HCT116 (cell line): ENCODE data around the gene SLC22A7. TPM values are rescaled to one million over a fixed set of nuclear protein-coding genes. Genes with fewer than 3 reads are reported as not detected.

Experiments used
- ATAC-seq: fragments of 200-7000 bp; cut with Tn5 transposase; 2 replicates; pipeline ENCODE4 v1.9.1; 2020; ENCODE audit warnings: mild to moderate bottlenecking, moderate library complexity
- BruUV-seq: library from RNA; stranded (reverse); fragments of 400-500 nt; replicated peaks from 2 replicates; lab custom pipeline; 2021; lab: Mats Ljungman, UMichigan
- CTCF ChIA-PET: fragments of 300-600 bp; sonication (Branson Sonifier 250); formaldehyde crosslinking; loops from one replicate; lab custom pipeline; 2021; ENCODE audit warnings: antibody characterized with exemption; lab: Charles Lee
- POLR2A ChIA-PET: fragments of 300-600, 350-600 bp; sonication (Branson Sonifier 250); formaldehyde crosslinking; loops from one replicate; lab custom pipeline; 2021; ENCODE audit warnings: antibody characterized with exemption; lab: Charles Lee
- RAD21 ChIA-PET, 2 experiments: fragments of 300-600 bp; sonication (Branson Sonifier 250); formaldehyde crosslinking; loops; one replicate each; lab custom pipeline; 2023; ENCODE audit warnings: low total read pairs in 2 of 2; ENCODE audit not compliant: uncharacterized antibody in 2 of 2, unreplicated experiment in 2 of 2, low non-redundant PET in 1 of 2; lab: Charles Lee
- DNase-seq: peaks from one replicate; pipeline ENCODE4 v3.0.0-alpha.2; 2010; ENCODE audit warnings: low read depth, low spot score
- H2AFZ ChIP-seq: fragments of 200-600 bp; shearing (Covaris generic), sonication (generic); 2 replicates; pipeline ENCODE4 v1.6.1; 2017; ENCODE audit warnings: low read depth, mixed run types, mixed read lengths, antibody characterized with exemption, low read length; ENCODE audit not compliant: poor library complexity, severe bottlenecking
- H3K27ac ChIP-seq: 2 replicates; pipeline ENCODE4 v1.5.1; 2012; ENCODE audit warnings: low read depth, low read length
- H3K27me3 ChIP-seq: fragments of 200-600 bp; sonication (generic); 2 replicates; pipeline ENCODE4 v1.6.1; 2016; ENCODE audit warnings: mixed run types, low read length, mixed read lengths; ENCODE audit not compliant: insufficient read depth
- H3K36me3 ChIP-seq, 2 experiments: fragments of 200-500 bp in 1 of 2; fragments of 200-600 bp in 1 of 2; sonication (Bioruptor generic) in 1 of 2; sonication (generic) in 1 of 2; 2 replicates each; pipeline versions ENCODE4 v1.5.1 to v1.6.1; 2014 to 2016; ENCODE audit warnings: low read length in 2 of 2, inconsistent platforms in 1 of 2, mixed read lengths in 1 of 2, mixed run types in 1 of 2; ENCODE audit not compliant: insufficient read depth in 2 of 2, control insufficient read depth in 1 of 2
- H3K4me1 ChIP-seq, 2 experiments: fragments of 200-600 bp in 1 of 2; sonication (generic) in 1 of 2; 2 replicates each; pipeline versions ENCODE4 v1.5.1 to v1.6.1; 2012 to 2017; ENCODE audit warnings: low read length in 2 of 2, inconsistent platforms in 1 of 2, mild to moderate bottlenecking in 1 of 2, mixed read lengths in 1 of 2, mixed run types in 1 of 2, moderate library complexity in 1 of 2; ENCODE audit not compliant: insufficient read depth in 2 of 2, control insufficient read depth in 1 of 2
- H3K4me2 ChIP-seq: fragments of 200-600 bp; sonication (generic); 2 replicates; pipeline ENCODE4 v1.6.1; 2017; ENCODE audit warnings: mixed run types, low read length, mixed read lengths
- H3K4me3 ChIP-seq, 2 experiments: fragments of 200-600 bp in 1 of 2; sonication (generic) in 1 of 2; replicated peaks in 1 of 2; 2 replicates each; pipeline ENCODE4 v1.5.1; 2011 to 2016; ENCODE audit warnings: low read length in 2 of 2, control low read depth in 1 of 2, low read depth in 1 of 2, mild to moderate bottlenecking in 1 of 2, mixed read lengths in 1 of 2, mixed run types in 1 of 2
- H3K79me2 ChIP-seq: fragments of 200-600 bp; sonication (generic); 2 replicates; pipeline ENCODE4 v1.6.1; 2017; ENCODE audit warnings: mild to moderate bottlenecking, mixed run types, low read length, moderate library complexity, mixed read lengths; ENCODE audit not compliant: insufficient read depth
- H3K9ac ChIP-seq: fragments of 200-600 bp; sonication (generic); 2 replicates; pipeline ENCODE4 v1.6.1; 2016; ENCODE audit warnings: low read length, mixed read lengths
- H3K9me2 ChIP-seq: fragments of 200-600 bp; sonication (generic), shearing (Covaris generic); 2 replicates; pipeline ENCODE4 v1.6.1; 2017; ENCODE audit warnings: mixed run types, mild to moderate bottlenecking, moderate library complexity; ENCODE audit not compliant: insufficient read depth
- H3K9me3 ChIP-seq, 2 experiments: fragments of 200-500 bp in 1 of 2; fragments of 200-600 bp in 1 of 2; sonication (Bioruptor generic) in 1 of 2; sonication (generic) in 1 of 2; 2 replicates each; pipeline ENCODE4 v1.6.1; 2014 to 2017; ENCODE audit warnings: low read length in 2 of 2, mixed read lengths in 2 of 2, inconsistent platforms in 1 of 2, low read depth in 1 of 2, mild to moderate bottlenecking in 1 of 2, mixed run types in 1 of 2, moderate library complexity in 1 of 2; ENCODE audit not compliant: control insufficient read depth in 1 of 2, insufficient read depth in 1 of 2
- H4K20me1 ChIP-seq: fragments of 200-600 bp; sonication (generic), shearing (Covaris generic); 2 replicates; pipeline ENCODE4 v1.6.1; 2017; ENCODE audit warnings: mixed run types, mild to moderate bottlenecking, moderate library complexity; ENCODE audit not compliant: insufficient read depth
- CBX3 ChIP-seq: IDR thresholded peaks from 2 replicates; pipeline ENCODE4 v1.6.1; 2012; ENCODE audit warnings: low read depth
- CEBPB ChIP-seq: IDR thresholded peaks from 2 replicates; pipeline ENCODE4 v1.6.1; 2012; ENCODE audit warnings: low read depth
- EGR1 ChIP-seq: IDR thresholded peaks from 2 replicates; pipeline ENCODE4 v1.6.1; 2012; ENCODE audit warnings: low read depth
- ELF1 ChIP-seq: IDR thresholded peaks from 2 replicates; pipeline ENCODE4 v1.6.1; 2012; ENCODE audit warnings: low read depth, borderline replicate concordance
- EZH2 ChIP-seq: fragments of 200-600 bp; sonication (generic); IDR thresholded peaks from 2 replicates; pipeline ENCODE4 v1.6.1; 2017; ENCODE audit warnings: antibody characterized with exemption, mixed run types
- JUND ChIP-seq: IDR thresholded peaks from 2 replicates; pipeline ENCODE4 v1.6.1; 2012
- POLR2A ChIP-seq: IDR thresholded peaks from 2 replicates; pipeline ENCODE4 v1.7.0; 2011; ENCODE audit warnings: borderline replicate concordance; ENCODE audit not compliant: insufficient read depth, insufficient read length; ENCODE audit errors: extremely low read depth
- POLR2AphosphoS5 ChIP-seq: IDR thresholded peaks from 2 replicates; pipeline ENCODE4 v1.6.1; 2011; ENCODE audit warnings: mild to moderate bottlenecking, low read depth, low read length, moderate library complexity
- RAD21 ChIP-seq: IDR thresholded peaks from 2 replicates; pipeline ENCODE4 v1.6.1; 2012; ENCODE audit warnings: low read depth, mild to moderate bottlenecking
- SP1 ChIP-seq: IDR thresholded peaks from 2 replicates; pipeline ENCODE4 v1.6.1; 2012; ENCODE audit warnings: low read depth
- SRF ChIP-seq: IDR thresholded peaks from 2 replicates; pipeline ENCODE4 v1.6.1; 2012; ENCODE audit warnings: low read depth
- TCF7L2 ChIP-seq: IDR thresholded peaks from 2 replicates; pipeline ENCODE4 v1.7.0; 2011; ENCODE audit warnings: borderline replicate concordance, inconsistent platforms; ENCODE audit not compliant: insufficient read depth, insufficient read length; ENCODE audit errors: extremely low read depth
- YY1 ChIP-seq: IDR thresholded peaks from 2 replicates; pipeline ENCODE4 v1.6.1; 2011; ENCODE audit warnings: low read length, low read depth, moderate library complexity, mild to moderate bottlenecking; ENCODE audit not compliant: insufficient replicate concordance; ENCODE audit errors: extremely low read depth
- ZFX ChIP-seq: fragments of 450-650 bp; IDR thresholded peaks from 2 replicates; pipeline ENCODE4 v1.6.1; 2017
- intact Hi-C: fragments of 100-400 bp; cut with micrococcal nuclease; formaldehyde crosslinking; loops from 2 replicates; pipeline ENCODE4 v1.10.0; 2022
- total RNA-seq: library from RNA; stranded (reverse); gene quantifications from one replicate; pipeline ENCODE4 v1.2.1, GENCODE V29; 2021; ENCODE audit not compliant: unreplicated experiment
- TF ChIP-seq, protein P1 (sequence below), 3 experiments: fragments of 200-600 bp in 1 of 3; sonication (generic) in 1 of 3; IDR thresholded peaks in 2 of 3; conservative IDR thresholded peaks in 1 of 3; 2 replicates each; pipeline ENCODE4 v1.5.1; 2012 to 2017; ENCODE audit warnings: low read depth in 2 of 3, low read length in 2 of 3, antibody characterized with exemption in 1 of 3, borderline replicate concordance in 1 of 3, control low read depth in 1 of 3, mild to moderate bottlenecking in 1 of 3, mixed read lengths in 1 of 3, mixed run types in 1 of 3, moderate library complexity in 1 of 3; ENCODE audit not compliant: insufficient read depth in 1 of 3
- TF ChIP-seq, protein P2 (sequence below): IDR thresholded peaks from 2 replicates; pipeline ENCODE4 v1.6.1; 2011; ENCODE audit warnings: mild to moderate bottlenecking, low read length, moderate library complexity; ENCODE audit not compliant: insufficient replicate concordance; ENCODE audit errors: extremely low read depth

SLC22A7 gene
- total RNA-seq, 1 experiment from 2014 or later = not detected

DNA sequence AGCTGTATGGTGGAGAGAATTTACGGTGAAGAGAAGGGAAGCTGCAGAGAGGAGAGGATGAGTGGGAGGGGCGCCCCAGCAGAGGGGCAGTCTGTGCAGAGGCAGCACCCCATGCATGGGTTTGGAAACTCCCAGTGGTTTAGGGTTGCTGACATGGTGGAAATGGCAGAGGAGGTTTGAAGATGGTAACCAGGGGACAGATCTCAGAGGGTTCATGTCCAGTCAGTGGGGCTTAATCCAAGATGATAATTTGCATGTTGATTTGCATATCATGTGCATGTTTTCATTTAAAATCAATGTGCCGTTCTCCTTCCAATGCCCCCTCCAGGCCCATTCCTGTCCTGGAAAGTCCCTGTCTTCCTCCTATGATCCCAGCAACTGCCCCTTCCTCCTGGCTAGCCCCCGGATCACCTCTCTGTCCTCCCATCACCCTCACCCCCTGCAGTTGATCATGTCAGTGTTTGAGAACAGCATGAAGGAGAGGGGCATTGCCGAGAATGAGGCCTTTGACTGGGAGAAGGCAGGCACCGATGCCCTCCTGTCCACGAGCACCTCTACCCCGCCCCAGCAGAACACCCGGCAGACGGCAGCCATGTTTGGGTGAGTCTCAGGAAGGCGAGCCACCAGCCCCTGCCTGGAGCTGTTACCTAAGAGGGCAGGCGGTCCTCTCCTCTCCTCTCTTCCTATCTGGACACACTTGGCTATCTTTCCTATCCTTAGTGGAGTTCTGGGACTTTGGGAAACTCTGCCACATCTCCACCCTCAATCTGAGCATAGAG is 40.5 kb upstream of the SLC22A7 start (continued):
- TF ChIP-seq, protein P1, sequence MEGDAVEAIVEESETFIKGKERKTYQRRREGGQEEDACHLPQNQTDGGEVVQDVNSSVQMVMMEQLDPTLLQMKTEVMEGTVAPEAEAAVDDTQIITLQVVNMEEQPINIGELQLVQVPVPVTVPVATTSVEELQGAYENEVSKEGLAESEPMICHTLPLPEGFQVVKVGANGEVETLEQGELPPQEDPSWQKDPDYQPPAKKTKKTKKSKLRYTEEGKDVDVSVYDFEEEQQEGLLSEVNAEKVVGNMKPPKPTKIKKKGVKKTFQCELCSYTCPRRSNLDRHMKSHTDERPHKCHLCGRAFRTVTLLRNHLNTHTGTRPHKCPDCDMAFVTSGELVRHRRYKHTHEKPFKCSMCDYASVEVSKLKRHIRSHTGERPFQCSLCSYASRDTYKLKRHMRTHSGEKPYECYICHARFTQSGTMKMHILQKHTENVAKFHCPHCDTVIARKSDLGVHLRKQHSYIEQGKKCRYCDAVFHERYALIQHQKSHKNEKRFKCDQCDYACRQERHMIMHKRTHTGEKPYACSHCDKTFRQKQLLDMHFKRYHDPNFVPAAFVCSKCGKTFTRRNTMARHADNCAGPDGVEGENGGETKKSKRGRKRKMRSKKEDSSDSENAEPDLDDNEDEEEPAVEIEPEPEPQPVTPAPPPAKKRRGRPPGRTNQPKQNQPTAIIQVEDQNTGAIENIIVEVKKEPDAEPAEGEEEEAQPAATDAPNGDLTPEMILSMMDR (IDR thresholded peaks at IDR 0.05 in 2 of 3, conservative IDR thresholded peaks at IDR 0.05 in 1 of 3; ENCODE audit: borderline replicate concordance in 1 of 3, insufficient read depth in 1 of 3, low read depth in 2 of 3, low read length in 2 of 3) = no peak

DNA sequence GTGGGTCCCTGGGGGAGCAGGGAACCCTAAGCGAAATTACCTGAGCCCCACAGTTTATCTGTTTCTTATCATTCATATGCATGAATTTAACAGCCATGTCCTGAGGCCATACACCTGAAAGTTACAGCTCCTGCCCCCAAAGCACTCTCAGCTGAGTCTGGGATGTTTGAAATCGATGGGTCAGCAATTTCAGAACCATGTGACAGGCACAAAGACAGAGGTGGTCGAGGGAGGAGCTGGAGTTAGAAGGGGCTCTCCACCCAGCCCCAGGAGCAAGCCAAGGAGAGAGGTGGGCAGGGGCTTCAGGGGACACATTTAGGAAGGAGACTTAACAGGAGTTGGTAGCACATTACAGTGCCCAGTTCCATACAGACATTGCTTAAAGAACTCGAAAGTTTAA is 39.9 kb upstream of the SLC22A7 start:
- H3K79me2 ChIP-seq = no peaks in the 10 kb centered on the region
- POLR2A ChIA-PET = no interaction called here
- no peaks in the 10 kb centered on the region; a peak in 1 of 4 replicates for H3K36me3 ChIP-seq

More for the DNA sequence above, 39.9 kb upstream of the SLC22A7 start:
- CTCF ChIA-PET = no interaction called here
- intact Hi-C loops = no loop called here
- ATAC-seq (no peak), DNase-seq (no peak)
- RAD21 ChIA-PET = interaction anchor here in 1 of 2 experiments (0.7 kb wide), 1 partner anchor 313 kb away, joined by 3 read pairs; no protein-coding TSS in a partner anchor
- H3K9me2 ChIP-seq = no peaks in the 10 kb centered on the region
- H3K9me3 ChIP-seq = no peaks in the 10 kb centered on the region
- H3K27me3 ChIP-seq = no peaks in the 10 kb centered on the region
- BruUV-seq = no TSS peak
- H3K4me3 ChIP-seq = no peak overlapping the region
- H3K9ac ChIP-seq = no peak overlapping the region
- no peaks in the 10 kb centered on the region for H4K20me1 ChIP-seq
- TF ChIP-seq ELF1 = no peak
- TF ChIP-seq TCF7L2 = no peak
- TF ChIP-seq RAD21 = no peak
- no peak for TF ChIP-seq ZFX
- no peak for TF ChIP-seq POLR2AphosphoS5
- no peak for TF ChIP-seq CBX3
- TF ChIP-seq EZH2 = no peak
- no peak for TF ChIP-seq YY1
- no peak for TF ChIP-seq SRF
- TF ChIP-seq EGR1 = no peak
- no peak for TF ChIP-seq CEBPB
- no peak for TF ChIP-seq SP1
- TF ChIP-seq, protein P2, sequence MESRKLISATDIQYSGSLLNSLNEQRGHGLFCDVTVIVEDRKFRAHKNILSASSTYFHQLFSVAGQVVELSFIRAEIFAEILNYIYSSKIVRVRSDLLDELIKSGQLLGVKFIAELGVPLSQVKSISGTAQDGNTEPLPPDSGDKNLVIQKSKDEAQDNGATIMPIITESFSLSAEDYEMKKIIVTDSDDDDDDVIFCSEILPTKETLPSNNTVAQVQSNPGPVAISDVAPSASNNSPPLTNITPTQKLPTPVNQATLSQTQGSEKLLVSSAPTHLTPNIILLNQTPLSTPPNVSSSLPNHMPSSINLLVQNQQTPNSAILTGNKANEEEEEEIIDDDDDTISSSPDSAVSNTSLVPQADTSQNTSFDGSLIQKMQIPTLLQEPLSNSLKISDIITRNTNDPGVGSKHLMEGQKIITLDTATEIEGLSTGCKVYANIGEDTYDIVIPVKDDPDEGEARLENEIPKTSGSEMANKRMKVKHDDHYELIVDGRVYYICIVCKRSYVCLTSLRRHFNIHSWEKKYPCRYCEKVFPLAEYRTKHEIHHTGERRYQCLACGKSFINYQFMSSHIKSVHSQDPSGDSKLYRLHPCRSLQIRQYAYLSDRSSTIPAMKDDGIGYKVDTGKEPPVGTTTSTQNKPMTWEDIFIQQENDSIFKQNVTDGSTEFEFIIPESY = no peak
- no peak for TF ChIP-seq JUND
- TF ChIP-seq POLR2A = no peak
- H2AFZ ChIP-seq = no peak overlapping the region
- no peak overlapping the region for H3K4me2 ChIP-seq
- no peak overlapping the region for H3K27ac ChIP-seq
- H3K4me1 ChIP-seq = no peaks in the 10 kb centered on the region
